ENCODE results near the gene ARHGAP25. TPM values are rescaled to one million over a fixed set of nuclear protein-coding genes. Genes with fewer than 3 reads are reported as not detected.

Gene ARHGAP25
- polyA plus RNA-seq, 1 donor from 2014 or later: 217 TPM

DNA sequence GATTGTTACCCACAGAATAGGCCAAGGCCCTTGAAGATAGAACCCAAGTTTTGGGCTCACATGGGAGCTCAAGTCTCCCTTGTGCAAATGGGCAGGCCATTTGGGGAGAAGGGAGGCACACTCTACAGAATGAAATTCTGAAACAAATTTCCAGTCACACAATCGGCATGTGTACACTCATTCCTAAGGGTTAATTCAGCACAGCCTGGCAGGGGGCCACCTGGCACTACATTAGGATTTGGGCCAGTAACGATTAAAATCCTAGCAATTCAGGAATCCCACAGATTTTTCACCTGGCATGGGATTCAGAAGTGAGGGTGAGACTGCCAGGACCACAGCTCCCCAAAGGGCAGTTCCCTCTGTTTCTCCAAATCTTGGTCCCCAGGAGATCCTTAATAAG is 90.2 kb downstream of the ARHGAP25 start:
- peaks cover 24 to 38% (median 31%) of the 10 kb centered on the region in 3 donors for H3K4me1 Mint-ChIP-seq
- H3K27ac Mint-ChIP-seq: peak overlapping the region; percentile 42 to 95 (median 46)
- no peaks in the 10 kb centered on the region for H3K9me3 Mint-ChIP-seq
- H3K27me3 Mint-ChIP-seq: no peaks in the 10 kb centered on the region
- H3K4me3 Mint-ChIP-seq: no peak overlapping the region
- peaks cover 8% of the 10 kb centered on the region for H3K36me3 Mint-ChIP-seq

DNA sequence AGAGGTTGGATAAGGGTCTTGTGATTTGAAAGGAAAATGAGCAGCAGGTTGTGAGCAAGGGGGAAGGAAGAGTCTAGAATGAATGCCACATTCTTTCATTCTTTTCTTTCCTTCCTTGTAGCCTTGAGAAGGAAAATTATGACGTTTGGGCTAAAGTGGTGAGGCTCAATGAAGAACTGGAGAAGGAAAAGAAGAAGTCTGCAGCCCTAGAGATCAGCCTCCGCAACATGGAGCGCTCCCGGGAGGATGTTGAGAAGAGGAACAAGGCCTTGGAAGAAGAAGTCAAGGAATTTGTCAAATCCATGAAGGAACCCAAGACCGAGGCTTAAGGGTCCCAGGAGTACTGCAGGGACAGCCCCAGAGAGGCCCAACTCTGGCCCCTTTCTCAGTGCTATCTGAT is 91.3 kb downstream of the ARHGAP25 start:
- H3K9me3 Mint-ChIP-seq: no peaks in the 10 kb centered on the region
- peak overlapping the region; percentile 15 to 83 (median 71) for H3K27ac Mint-ChIP-seq
- peak overlapping the region in 1 of 4 donors; percentile 38 for H3K4me3 Mint-ChIP-seq
- H3K27me3 Mint-ChIP-seq: no peaks in the 10 kb centered on the region
- peaks cover 22 to 43% (median 35%) of the 10 kb centered on the region in 3 donors for H3K4me1 Mint-ChIP-seq
- peaks cover 8% of the 10 kb centered on the region for H3K36me3 Mint-ChIP-seq

GRCh38 chr2:68827666-68828065 is 93.1 kb downstream of the ARHGAP25 start:
- H3K4me3 Mint-ChIP-seq: no peak overlapping the region
- peaks cover 5% of the 10 kb centered on the region for H3K36me3 Mint-ChIP-seq
- H3K27me3 Mint-ChIP-seq: no peaks in the 10 kb centered on the region
- no peaks in the 10 kb centered on the region for H3K9me3 Mint-ChIP-seq
- peaks cover 36 to 56% (median 48%) of the 10 kb centered on the region in 3 donors for H3K4me1 Mint-ChIP-seq
- peak overlapping the region in 2 of 3 donors; percentile 49 to 75 for H3K27ac Mint-ChIP-seq

GRCh38 chr2:68828887-68829708 is 94.5 kb downstream of the ARHGAP25 start:
- Mint-ChIP-seq H3K27ac (peak overlapping the region; percentile 64 to 89 (median 72)), H3K4me1 (peaks cover 44 to 60% (median 55%) of the 10 kb centered on the region in 3 donors), H3K4me3 (peak overlapping the region in 2 of 4 donors; percentile 29 to 46), H3K9me3 (no peaks in the 10 kb centered on the region), H3K27me3 (no peaks in the 10 kb centered on the region), H3K36me3 (peaks cover 5% of the 10 kb centered on the region)

- H3K36me3 Mint-ChIP-seq: peaks cover 2% of the 10 kb centered on the region
- H3K4me3 Mint-ChIP-seq: no peak overlapping the region
- no peaks in the 10 kb centered on the region for H3K27me3 Mint-ChIP-seq
- H3K27ac Mint-ChIP-seq: peak overlapping the region; percentile 64 to 89 (median 72)
- no peaks in the 10 kb centered on the region for H3K9me3 Mint-ChIP-seq
- peaks cover 48 to 63% (median 56%) of the 10 kb centered on the region in 3 donors for H3K4me1 Mint-ChIP-seq
Measured at GRCh38 chr2:68829749-68830148, 95.1 kb downstream of the ARHGAP25 start.

GRCh38 chr2:68831686-68832232 is 97.1 kb downstream of the ARHGAP25 start:
- no peaks in the 10 kb centered on the region for H3K9me3 Mint-ChIP-seq
- H3K4me3 Mint-ChIP-seq: peak overlapping the region in 3 of 4 donors; percentile 3 to 81 (median 7)
- H3K4me1 Mint-ChIP-seq: peaks cover 61 to 72% (median 65%) of the 10 kb centered on the region in 3 donors
- H3K36me3 Mint-ChIP-seq: no peaks in the 10 kb centered on the region
- peak overlapping the region; percentile 61 to 85 (median 83) for H3K27ac Mint-ChIP-seq
- no peaks in the 10 kb centered on the region for H3K27me3 Mint-ChIP-seq

DNA sequence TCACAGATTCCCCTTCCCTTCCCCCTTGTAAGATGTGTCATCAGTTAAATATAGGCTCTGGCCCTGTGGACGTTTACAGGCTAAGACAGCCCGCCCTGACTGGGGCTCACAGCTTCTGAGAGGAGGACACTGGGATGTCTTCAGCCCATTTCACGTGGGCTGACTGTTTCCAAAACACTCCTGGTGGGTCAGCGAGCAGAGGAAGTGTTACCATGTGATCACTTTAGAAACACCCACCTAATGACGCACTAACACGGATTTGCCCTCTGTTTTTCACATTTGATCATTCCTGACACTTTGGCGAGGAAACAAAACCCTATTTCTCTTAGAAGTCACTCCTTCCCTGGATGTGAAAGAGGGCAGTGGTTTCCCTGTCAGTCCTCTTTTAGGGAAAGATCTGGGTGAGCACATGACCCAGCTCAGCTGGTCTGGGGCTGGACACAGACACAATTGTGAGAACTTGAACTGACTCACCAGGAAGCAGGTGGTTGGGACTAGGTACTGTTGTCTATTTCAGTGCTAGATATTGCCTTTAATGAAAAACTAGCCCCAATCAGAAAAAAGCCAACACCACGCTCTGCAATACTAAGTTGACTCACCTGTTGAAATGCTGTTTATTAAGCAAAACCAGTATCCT is 97.7 kb downstream of the ARHGAP25 start:
- no peaks in the 10 kb centered on the region for H3K9me3 Mint-ChIP-seq
- H3K27me3 Mint-ChIP-seq: no peaks in the 10 kb centered on the region
- H3K4me3 Mint-ChIP-seq: peak overlapping the region in 3 of 4 donors; percentile 7 to 81 (median 43)
- peak overlapping the region; percentile 61 to 85 (median 83) for H3K27ac Mint-ChIP-seq
- peaks cover 66 to 77% (median 70%) of the 10 kb centered on the region in 3 donors for H3K4me1 Mint-ChIP-seq
- no peaks in the 10 kb centered on the region for H3K36me3 Mint-ChIP-seq

DNA sequence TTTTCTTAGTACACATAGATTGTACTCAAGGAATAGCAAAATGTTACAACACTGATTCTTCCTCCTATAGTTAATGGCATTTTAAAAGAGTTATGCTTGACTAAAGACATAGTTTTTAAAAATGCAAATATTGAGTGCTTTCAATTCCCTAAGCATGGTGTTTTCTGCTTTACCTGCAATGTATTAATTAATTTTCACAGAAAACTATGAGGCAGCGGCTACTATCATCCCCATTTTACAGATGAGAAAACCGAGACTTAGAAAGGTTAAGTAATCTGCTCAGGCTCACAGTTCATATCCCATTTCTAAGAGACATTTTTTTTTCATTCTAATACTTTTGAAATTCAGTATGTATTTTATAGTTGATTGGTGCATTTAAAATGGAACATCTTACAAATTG is 98.6 kb downstream of the ARHGAP25 start:
- H3K4me3 Mint-ChIP-seq: peak overlapping the region in 2 of 4 donors; percentile 63 to 81
- peak overlapping the region; percentile 46 to 85 (median 61) for H3K27ac Mint-ChIP-seq
- peaks cover 71 to 80% (median 73%) of the 10 kb centered on the region in 3 donors for H3K4me1 Mint-ChIP-seq

DNA sequence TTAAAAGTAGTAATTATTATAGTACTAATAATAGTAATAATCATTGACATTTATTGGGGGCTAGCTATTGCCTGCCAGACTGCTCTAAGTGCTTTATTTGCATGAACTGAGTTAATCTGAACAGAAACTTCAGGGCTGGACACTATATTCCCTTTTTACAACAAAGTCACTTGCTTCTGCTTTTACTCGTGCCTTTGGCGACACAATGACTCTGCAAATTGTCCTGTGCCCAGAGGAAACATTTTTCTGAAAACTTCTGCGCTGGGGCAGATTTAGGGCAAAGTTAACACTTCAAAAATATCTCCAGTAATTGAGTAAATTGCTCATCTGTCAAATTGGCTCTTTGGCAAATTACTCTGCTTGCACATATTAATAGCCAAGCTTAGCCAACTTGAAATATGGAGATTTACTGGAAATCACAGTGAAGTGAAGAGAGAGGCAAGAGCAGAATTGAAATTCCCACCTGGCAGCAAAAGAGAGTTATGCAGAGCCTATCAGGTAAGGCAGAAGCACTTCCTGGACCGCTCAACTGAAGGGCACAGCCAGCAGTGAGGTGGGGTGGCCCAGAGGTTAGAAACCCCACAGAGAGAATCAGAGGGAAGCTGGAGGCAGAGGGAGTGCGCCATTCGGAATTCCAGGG is 100.2 kb downstream of the ARHGAP25 start:
- H3K27me3 Mint-ChIP-seq: no peaks in the 10 kb centered on the region
- H3K36me3 Mint-ChIP-seq: no peaks in the 10 kb centered on the region
- H3K4me1 Mint-ChIP-seq: peaks cover 57 to 65% (median 59%) of the 10 kb centered on the region in 3 donors
- peak overlapping the region in 1 of 3 donors; percentile 71 for H3K27ac Mint-ChIP-seq
- H3K9me3 Mint-ChIP-seq: no peaks in the 10 kb centered on the region
- H3K4me3 Mint-ChIP-seq: peak overlapping the region in 2 of 4 donors; percentile 20 to 26

More for the DNA sequence above, 98.6 kb downstream of the ARHGAP25 start:
- Mint-ChIP-seq H3K36me3 (no peaks in the 10 kb centered on the region), H3K27me3 (no peaks in the 10 kb centered on the region), H3K9me3 (no peaks in the 10 kb centered on the region)

DNA sequence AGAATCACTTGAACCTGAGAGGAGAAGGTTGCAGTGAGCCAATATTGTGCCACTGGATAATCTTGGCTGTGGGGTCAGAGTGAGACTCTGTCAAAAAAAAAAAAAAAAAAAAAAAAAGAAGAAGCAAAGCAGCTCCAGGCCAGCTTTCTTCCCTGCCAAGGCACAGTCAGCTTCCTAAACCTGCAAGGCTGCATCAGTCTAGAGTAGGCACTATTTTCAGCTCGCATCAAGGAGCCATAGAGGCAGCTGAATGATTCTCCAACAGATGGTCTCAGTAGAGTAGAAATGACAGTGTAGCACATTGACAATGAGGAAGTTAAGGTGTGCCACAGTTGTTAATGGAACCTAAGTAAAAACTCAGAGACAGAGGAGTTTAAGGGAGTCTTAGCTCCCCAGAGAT is 101.0 kb downstream of the ARHGAP25 start:
- Mint-ChIP-seq H3K4me3 (peak overlapping the region in 1 of 4 donors; percentile 65), H3K36me3 (no peaks in the 10 kb centered on the region), H3K9me3 (no peaks in the 10 kb centered on the region), H3K4me1 (peaks cover 54 to 60% (median 57%) of the 10 kb centered on the region in 3 donors), H3K27ac (no peak overlapping the region), H3K27me3 (no peaks in the 10 kb centered on the region)

DNA sequence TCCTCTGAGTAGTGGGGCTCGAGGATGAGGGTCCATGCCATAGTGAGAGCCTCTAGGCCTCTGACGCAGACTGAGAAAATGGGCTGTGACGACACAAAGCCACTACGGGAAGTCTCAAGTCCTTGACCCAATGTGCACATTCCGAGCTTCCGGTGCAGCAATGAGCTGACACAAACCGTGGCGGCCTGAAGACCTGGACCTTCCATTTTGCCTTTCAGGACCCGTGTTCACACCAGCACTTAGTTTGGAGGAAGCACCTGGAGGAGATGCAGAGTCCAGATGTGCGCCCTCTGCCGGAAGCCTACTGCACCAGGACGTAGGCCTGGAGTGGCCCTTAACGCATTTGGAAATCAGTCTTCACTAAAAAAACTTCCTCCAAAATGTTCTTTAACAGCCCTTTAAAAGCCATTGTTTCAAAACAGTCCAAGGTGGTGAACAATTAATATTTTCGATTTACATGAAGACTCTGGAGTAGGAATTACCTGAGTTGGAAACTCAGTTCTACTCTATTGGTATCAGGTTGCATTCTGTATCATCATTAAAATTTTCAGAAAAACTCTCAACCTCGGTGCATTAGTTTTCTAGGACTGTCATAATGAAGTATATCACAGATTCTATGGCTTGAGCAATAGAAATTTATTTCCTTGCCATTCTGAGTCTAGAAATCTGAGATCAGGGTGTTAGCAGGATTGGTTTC is 102.7 kb downstream of the ARHGAP25 start:
- Mint-ChIP-seq H3K27me3 (no peaks in the 10 kb centered on the region), H3K27ac (peak overlapping the region in 2 of 3 donors; percentile 8 to 81), H3K36me3 (no peaks in the 10 kb centered on the region), H3K4me1 (peaks cover 42 to 47% (median 45%) of the 10 kb centered on the region in 3 donors), H3K9me3 (no peaks in the 10 kb centered on the region), H3K4me3 (peak overlapping the region in 1 of 4 donors; percentile 79)

DNA sequence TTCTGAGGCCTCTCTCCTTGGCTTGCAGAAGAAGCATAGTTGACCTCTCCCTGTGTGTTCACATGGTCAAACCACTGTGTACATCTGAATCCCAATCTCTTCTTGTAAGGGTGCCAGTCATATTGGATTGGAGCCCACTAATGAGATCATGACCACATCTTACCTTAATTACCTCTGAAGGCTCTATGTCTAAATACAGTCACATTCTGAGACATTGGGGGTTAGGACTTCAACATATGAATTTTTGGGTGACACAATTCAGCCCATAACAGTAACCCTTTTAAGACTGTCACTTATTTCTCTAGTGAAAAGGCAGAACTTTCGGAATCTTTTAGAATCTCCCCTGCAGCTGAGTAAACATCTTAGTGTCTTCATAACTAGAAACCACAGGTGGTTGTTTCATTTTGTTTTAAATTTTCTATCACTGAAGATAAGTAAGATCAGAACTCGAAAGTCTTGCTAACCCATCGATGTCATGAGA is 103.3 kb downstream of the ARHGAP25 start:
- no peaks in the 10 kb centered on the region for H3K36me3 Mint-ChIP-seq
- H3K27me3 Mint-ChIP-seq: no peaks in the 10 kb centered on the region
- H3K4me3 Mint-ChIP-seq: peak overlapping the region in 1 of 4 donors; percentile 45
- H3K9me3 Mint-ChIP-seq: no peaks in the 10 kb centered on the region
- peak overlapping the region in 1 of 3 donors; percentile 8 for H3K27ac Mint-ChIP-seq
- H3K4me1 Mint-ChIP-seq: peaks cover 36 to 41% (median 39%) of the 10 kb centered on the region in 3 donors

DNA sequence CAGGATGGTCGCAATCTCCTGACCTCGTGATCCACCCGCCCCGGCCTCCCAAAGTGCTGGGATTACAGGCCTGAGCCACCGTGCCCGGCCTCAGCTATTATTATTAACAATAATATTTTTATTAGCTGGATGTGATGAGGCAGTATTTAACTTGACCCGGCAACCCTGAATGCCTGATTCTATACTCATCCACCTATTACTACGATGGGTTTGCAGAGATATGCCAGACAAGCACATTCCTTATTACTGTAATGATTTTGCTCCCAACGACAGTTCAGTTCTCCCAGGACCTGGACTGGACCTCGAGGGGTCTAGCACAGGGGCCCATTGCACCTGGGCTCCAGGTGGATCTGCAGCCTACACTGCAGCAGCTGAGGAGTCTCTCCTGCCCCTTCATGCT is 104.0 kb downstream of the ARHGAP25 start:
- no peaks in the 10 kb centered on the region for H3K36me3 Mint-ChIP-seq
- no peaks in the 10 kb centered on the region for H3K27me3 Mint-ChIP-seq
- no peak overlapping the region for H3K4me3 Mint-ChIP-seq
- no peak overlapping the region for H3K27ac Mint-ChIP-seq
- peaks cover 32 to 34% (median 32%) of the 10 kb centered on the region in 3 donors for H3K4me1 Mint-ChIP-seq
- H3K9me3 Mint-ChIP-seq: no peaks in the 10 kb centered on the region

DNA sequence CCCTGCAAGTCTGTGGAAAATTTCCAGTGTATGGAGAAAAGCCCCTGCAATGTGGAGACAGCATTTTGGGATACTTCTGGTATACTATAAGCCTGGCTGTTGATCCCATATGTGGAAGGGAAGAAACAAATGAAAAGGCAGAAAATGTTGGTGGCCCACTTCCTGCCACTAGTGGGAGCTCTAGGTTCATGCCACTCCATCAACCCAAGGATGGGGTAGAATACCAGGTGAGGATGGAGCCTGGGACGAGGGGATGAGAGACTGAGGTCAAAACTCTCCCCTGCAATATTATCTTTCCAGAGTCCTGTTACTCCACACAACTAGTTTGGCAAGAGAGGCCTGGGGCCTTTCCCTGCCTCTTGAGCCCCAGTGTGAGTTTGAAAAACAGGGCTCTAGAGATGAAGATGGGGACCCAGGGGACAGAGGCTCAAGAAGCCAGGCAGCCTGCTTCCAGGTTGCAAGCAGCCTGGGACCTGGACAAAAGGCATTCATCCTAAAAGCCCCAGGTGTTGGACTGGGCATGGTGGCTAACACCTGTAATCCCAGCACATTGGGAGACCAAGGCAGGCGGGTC is 104.7 kb downstream of the ARHGAP25 start:
- Mint-ChIP-seq H3K9me3 (no peaks in the 10 kb centered on the region), H3K36me3 (no peaks in the 10 kb centered on the region), H3K4me1 (peaks cover 26 to 29% (median 28%) of the 10 kb centered on the region in 3 donors), H3K4me3 (no peak overlapping the region), H3K27ac (no peak overlapping the region), H3K27me3 (no peaks in the 10 kb centered on the region)

Measured in IgD-negative memory B cell (primary cell).